ENCODE measurements around the gene PTGIS. TPM values are rescaled to one million over a fixed set of nuclear protein-coding genes. Genes with fewer than 3 reads are reported as not detected.

Gene PTGIS
- total and polyA plus RNA-seq, 12 donors, result 6.5 to 66.8 (median 20.2) TPM

DNA sequence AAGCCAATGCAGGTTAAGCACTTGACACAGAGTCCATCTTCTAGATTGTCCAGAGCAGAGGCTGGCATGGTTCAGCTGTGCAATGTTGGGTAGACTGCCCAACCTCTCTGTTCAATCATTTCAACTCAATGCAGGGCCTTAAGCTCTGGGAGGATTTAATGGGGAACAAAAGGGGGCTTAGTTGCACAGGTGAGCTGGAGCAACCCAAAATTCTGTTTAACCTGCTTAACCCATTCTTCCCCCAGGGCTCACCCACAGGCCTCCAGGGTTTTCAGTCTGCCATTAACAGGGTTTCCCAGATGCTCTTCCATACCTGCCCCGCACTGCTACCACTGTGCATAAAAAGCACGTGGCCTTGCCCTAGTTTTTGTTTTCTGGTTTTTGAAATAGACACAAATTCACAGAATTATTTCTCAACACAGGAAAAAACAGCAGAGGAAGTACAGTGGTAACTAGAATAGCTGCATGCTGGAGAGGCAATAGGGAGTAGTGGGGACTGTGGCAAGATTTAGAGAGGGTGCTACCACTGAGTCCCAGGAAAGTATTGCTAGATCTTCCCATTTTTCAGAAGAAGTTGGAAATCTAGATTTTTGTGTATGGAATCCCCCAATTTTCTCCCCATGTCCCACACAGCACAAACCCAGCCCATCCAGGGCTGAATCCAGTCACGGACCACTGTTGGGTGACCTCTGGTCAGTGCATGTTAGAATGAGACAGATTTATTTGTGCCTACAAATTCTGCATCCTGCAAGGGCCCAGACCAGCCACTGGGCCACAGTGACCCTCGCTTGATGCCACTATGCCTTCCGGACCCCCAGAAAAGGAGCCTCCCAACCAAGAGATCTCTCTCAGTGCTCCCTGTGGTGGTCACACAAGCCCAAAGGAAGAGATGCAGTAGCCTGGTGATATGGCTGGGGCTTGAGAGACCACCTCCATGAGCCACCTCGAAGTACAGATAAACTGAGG, 4.6 kb downstream of the PTGIS start:
- H3K4me3 ChIP-seq, result peak overlapping the region in 2 of 10 donors; percentile 1 to 6
- intact Hi-C loops (cut with DNase I), result loop anchor here in 1 of 10 donors (5.0 kb wide), 1 partner anchor 39 kb away; no protein-coding TSS in a partner anchor
- peak overlapping the region in 9 of 10 donors; percentile 38 to 90 (median 68) for H3K27ac ChIP-seq
- H3K4me1 ChIP-seq, result peaks cover 11 to 77% (median 21%) of the 10 kb centered on the region in 9 donors
- no peaks in the 10 kb centered on the region for H3K36me3 ChIP-seq
- ATAC-seq (no peak), DNase-seq (no peak)
- WGBS, 2 donors, result 90 to 92% methylated on average over 6 of the region's 6 CpGs
- peaks cover 0 to 26% (median 7%) of the 10 kb centered on the region in 7 donors for H3K27me3 ChIP-seq
- H3K9me3 ChIP-seq, result no peaks in the 10 kb centered on the region
- TF ChIP-seq, protein P1, sequence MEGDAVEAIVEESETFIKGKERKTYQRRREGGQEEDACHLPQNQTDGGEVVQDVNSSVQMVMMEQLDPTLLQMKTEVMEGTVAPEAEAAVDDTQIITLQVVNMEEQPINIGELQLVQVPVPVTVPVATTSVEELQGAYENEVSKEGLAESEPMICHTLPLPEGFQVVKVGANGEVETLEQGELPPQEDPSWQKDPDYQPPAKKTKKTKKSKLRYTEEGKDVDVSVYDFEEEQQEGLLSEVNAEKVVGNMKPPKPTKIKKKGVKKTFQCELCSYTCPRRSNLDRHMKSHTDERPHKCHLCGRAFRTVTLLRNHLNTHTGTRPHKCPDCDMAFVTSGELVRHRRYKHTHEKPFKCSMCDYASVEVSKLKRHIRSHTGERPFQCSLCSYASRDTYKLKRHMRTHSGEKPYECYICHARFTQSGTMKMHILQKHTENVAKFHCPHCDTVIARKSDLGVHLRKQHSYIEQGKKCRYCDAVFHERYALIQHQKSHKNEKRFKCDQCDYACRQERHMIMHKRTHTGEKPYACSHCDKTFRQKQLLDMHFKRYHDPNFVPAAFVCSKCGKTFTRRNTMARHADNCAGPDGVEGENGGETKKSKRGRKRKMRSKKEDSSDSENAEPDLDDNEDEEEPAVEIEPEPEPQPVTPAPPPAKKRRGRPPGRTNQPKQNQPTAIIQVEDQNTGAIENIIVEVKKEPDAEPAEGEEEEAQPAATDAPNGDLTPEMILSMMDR (IDR thresholded peaks at IDR 0.05), result no peak

DNA sequence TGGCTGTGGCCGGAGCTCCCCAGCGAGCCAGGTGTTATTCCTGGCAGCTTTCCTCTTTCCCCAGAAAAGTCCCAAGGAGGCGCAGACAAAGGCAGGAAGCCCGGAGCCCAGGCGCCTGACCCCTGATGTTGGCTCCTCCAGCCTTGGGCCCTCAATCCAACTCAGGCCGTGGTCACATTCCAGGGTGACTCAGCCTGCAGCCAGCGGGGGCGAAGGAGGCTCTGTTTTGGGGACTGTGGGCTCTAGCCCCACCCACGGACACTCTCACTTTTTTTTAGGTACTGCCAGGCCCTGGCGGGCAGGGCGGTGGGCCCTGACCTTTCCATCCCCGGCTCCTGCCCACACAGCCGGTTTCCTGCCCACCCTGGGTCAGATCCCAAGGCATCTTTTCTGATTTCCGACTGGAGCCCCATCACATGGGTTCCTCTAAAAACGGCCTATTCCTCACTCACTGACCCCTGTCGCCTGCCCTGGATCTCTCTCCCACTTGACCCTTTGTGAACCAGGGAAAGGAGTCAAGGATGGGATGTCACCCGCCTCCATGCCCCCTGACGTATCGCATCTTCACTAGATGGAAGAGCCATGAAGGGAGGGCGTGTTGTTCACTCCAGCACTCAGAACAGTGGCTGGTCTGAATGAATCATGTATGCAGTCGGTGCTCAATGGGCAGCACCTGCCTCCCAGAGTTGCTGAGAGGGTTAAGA, 5.5 kb downstream of the PTGIS start:
- TF ChIP-seq, protein P1 (IDR thresholded peaks at IDR 0.05), result no peak
- H3K27me3 ChIP-seq, result peaks cover 0 to 24% (median 2%) of the 10 kb centered on the region in 7 donors
- peak; percentile 90 to 96 (median 94) for ATAC-seq

DNA sequence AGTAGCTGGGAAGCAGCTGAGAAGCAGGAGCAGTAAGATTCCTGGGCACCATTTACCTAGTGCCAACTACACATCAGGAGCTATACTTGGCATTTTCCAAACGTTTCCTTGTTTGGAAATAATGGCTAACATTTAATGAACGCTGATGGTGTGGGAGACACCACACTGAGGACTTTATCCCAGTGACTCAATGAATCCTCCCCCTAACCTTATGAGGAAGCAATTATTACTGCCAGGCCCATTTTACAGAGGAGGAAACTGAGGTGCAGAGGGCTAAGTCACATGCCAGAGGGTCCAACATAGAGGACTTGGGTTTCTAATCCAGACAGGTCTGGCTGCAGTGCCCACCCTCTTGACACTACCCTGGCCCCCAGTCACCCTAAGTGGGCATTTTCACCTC, 6.1 kb downstream of the PTGIS start:
- TF ChIP-seq, protein P1 (IDR thresholded peaks at IDR 0.05), result no peak
- H3K4me3 ChIP-seq, result peak overlapping the region in 1 of 10 donors; percentile 13
- intact Hi-C loops (cut with DNase I), result loop anchor here in 1 of 10 donors (5.0 kb wide), 1 partner anchor 40 kb away; no protein-coding TSS in a partner anchor
- H3K9me3 ChIP-seq, result no peaks in the 10 kb centered on the region
- 55 to 58% methylated on average over 2 of the region's 2 CpGs for WGBS, 2 donors
- peaks cover 8 to 76% (median 24%) of the 10 kb centered on the region in 9 donors for H3K4me1 ChIP-seq
- no peaks in the 10 kb centered on the region for H3K36me3 ChIP-seq
- ATAC-seq (no peak), DNase-seq (no peak)
- H3K27me3 ChIP-seq, result peaks cover 0 to 18% (median 0%) of the 10 kb centered on the region in 7 donors
- peak overlapping the region; percentile 38 to 90 (median 70) for H3K27ac ChIP-seq

More for the DNA sequence above, 5.5 kb downstream of the PTGIS start:
- intact Hi-C loops (cut with DNase I), result loop anchor here in 1 of 10 donors (5.0 kb wide), 1 partner anchor 40 kb away; no protein-coding TSS in a partner anchor
- WGBS, 2 donors, result 39 to 50% methylated on average over 21 of the region's 21 CpGs
- H3K4me3 ChIP-seq, result peak overlapping the region in 2 of 10 donors; percentile 9 to 13
- H3K9me3 ChIP-seq, result no peaks in the 10 kb centered on the region
- peak overlapping the region; percentile 38 to 90 (median 70) for H3K27ac ChIP-seq
- peaks cover 8 to 81% (median 24%) of the 10 kb centered on the region in 9 donors for H3K4me1 ChIP-seq
- peak; percentile 75 to 89 for DNase-seq
- H3K36me3 ChIP-seq, result no peaks in the 10 kb centered on the region

DNA sequence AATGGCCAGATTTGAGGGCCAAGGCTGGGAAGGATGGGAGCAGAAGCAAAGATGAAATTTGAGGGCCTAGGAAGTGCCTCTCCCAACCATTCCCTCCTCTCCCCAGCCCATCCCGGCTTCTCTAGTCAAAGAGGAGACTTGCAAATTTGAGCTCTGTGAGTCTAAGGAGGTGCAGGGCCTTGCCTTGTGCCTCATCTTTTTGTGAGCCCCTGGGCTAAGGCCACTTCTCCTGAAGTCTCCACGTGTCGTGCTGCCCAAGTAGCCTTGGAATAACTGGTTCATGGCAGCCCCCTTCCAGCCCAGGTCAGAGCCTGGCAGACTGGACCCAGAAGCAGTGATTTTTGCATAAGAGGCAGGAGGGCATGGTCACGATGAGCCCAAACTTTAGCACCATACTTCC, 6.7 kb downstream of the PTGIS start:
- Histone ChIP-seq H3K4me1 (peaks cover 8 to 76% (median 24%) of the 10 kb centered on the region in 9 donors), H3K27ac (peak overlapping the region in 8 of 10 donors; percentile 54 to 90 (median 70)), H3K4me3 (no peak overlapping the region), H3K27me3 (peaks cover 0 to 14% (median 0%) of the 10 kb centered on the region in 7 donors), H3K9me3 (no peaks in the 10 kb centered on the region), H3K36me3 (no peaks in the 10 kb centered on the region)
- TF ChIP-seq, protein P1 (IDR thresholded peaks at IDR 0.05), result no peak
- DNase-seq (no peak), ATAC-seq (no peak)
- intact Hi-C loops (cut with DNase I), result loop anchor here in 1 of 10 donors (5.0 kb wide), 1 partner anchor 41 kb away; no protein-coding TSS in a partner anchor
- 81 to 84% methylated on average over 4 of the region's 4 CpGs for WGBS, 2 donors

Data from heart right ventricle (tissue), 16 donors.